ENCODE data around the gene RASSF4. TPM values are rescaled to one million over a fixed set of nuclear protein-coding genes. Genes with fewer than 3 reads are reported as not detected.
A peak's percentile ranks its signal among the peaks of the same experiment; 100 is the strongest.

RASSF4 gene
- polyA plus RNA-seq, 3 donors from 2014 or later = 36.7 to 45.6 (median 38.0) TPM

DNA sequence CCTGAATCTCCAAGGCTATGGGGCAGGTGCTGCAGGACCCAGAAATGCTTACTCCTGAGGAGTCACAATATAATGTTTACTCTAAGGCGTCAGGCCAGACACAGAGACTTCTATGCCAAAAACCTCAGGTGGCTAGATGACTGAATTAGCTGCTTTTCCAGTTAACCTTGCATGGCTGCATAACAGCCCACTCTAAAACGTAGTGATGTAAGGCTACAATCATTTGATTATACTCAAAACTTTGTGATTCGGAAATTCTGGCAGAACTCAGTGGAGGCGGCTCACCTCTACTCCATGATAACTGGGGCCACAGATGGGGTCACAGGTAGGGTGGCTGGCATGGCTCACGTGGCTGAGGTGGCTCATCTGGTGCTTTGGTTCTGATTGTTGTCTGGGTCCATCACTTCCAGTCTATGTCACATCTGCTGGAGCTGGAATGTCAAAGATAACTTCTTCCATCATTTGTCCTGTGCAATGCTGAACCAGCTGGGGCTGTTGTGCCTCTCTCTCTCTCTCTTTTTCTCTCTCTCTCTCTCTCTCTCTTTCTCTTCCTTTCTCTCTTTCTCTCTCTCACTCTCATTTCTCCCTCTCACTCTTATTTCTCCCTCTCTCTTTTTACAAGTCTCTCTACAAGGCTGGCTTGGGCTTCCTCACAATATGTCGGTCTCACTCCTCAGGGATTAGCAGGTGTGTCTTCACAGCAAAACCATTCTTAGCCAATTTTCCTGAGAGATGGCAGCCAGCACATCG is 36.6 kb upstream of the RASSF4 start:
- Mint-ChIP-seq H3K4me3 (no peak overlapping the region), H3K36me3 (no peaks in the 10 kb centered on the region), H3K27ac (no peak overlapping the region), H3K27me3 (ENCODE audit: low read depth in 3 of 3) (peaks cover 0 to 2% (median under 1%) of the 10 kb centered on the region in 3 donors), H3K4me1 (no peaks in the 10 kb centered on the region), H3K9me3 (no peaks in the 10 kb centered on the region)
- no peak for DNase-seq

DNA sequence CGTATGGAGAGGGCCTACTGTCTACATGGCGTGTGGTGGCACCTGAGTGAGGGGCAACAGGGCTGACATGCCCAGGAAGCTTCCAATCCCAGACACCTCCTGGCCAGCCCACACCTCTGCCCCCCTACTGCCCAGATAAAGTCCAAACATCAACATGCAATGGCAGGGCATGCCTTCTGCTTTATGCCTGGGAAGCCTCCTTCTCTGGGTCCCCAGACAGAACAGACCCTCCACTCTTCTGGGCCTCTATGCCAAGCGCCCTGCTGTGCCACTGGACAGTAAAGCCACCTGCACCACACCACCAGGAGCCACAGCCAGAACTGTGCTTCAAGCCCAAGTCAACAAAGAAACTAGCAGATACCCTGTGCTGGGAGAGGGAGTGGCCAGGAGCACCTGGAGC is 36.0 kb upstream of the RASSF4 start:
- H3K27ac Mint-ChIP-seq = no peak overlapping the region
- peaks cover 0 to 2% (median 0%) of the 10 kb centered on the region in 3 donors for H3K27me3 Mint-ChIP-seq (ENCODE audit: low read depth in 3 of 3)

DNA sequence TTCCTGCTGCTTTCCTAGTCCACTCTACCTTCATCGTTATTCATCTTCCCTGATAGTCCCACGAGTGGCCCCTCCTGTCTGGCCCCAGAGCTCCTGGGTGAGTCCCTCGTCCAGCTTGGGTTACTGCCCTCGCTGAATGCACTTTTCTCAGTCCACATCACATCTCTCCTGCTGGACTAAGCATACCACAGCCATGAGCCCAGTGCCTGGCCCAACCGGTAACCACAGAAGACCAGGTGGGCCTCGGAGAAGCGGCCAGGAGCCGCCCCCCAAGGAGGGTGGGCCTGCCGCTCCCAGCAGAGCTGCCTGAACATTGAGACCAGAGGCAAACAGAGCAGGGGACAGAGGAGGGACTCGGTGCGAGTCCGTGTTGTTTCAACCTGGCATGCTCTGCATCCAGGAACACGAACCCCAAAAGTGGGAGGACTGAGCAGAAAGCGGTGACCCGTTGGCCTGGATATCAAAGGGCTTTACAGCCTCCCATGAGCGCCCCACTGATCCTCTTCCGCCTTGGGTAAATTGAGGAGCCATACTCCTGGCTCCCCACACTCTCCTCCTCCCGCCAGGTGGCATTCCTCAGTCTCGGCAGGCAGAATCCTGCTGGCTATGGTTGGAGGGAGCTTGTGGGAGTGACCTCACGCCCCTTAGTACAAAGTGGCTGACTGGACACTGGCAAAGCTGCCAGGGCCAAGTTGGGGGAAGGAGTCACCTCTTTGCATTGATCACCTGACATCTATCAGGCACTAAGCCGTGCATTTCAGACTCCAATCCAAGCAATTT is 35.2 kb upstream of the RASSF4 start:
- Mint-ChIP-seq H3K4me1 (no peaks in the 10 kb centered on the region), H3K4me3 (no peak overlapping the region), H3K36me3 (no peaks in the 10 kb centered on the region), H3K9me3 (no peaks in the 10 kb centered on the region), H3K27ac (no peak overlapping the region), H3K27me3 (ENCODE audit: low read depth in 3 of 3) (peaks cover 0 to 2% (median 0%) of the 10 kb centered on the region in 3 donors)
- DNase-seq = no peak

More for the DNA sequence above, 36.0 kb upstream of the RASSF4 start:
- Mint-ChIP-seq H3K4me1 (no peaks in the 10 kb centered on the region), H3K9me3 (no peaks in the 10 kb centered on the region), H3K36me3 (no peaks in the 10 kb centered on the region), H3K4me3 (no peak overlapping the region)
- no peak for DNase-seq

DNA sequence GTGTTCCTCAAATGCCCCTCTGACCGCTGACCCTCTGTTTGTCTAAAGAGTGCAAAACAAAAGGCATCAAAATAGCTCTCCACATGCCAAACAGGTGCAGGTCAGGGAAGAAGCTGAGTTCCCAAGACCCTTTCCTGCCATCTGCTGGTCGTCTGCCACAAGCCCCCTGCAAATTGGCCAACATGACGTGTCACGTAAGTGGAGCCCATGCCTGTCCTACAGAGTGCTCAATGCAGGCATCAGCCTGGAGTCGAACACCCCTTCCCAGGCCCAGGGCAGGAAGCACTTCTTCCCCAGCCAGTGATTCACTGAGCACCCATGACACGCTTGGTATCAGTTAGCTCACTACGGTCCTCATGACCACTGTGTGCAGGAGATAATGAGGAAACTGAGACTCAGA is 34.4 kb upstream of the RASSF4 start:
- Mint-ChIP-seq H3K4me3 (no peak overlapping the region), H3K9me3 (no peaks in the 10 kb centered on the region), H3K27me3 (ENCODE audit: low read depth in 3 of 3) (peaks cover 0 to 4% (median 2%) of the 10 kb centered on the region in 3 donors), H3K4me1 (no peaks in the 10 kb centered on the region), H3K27ac (no peak overlapping the region), H3K36me3 (no peaks in the 10 kb centered on the region)
- no peak for DNase-seq

DNA sequence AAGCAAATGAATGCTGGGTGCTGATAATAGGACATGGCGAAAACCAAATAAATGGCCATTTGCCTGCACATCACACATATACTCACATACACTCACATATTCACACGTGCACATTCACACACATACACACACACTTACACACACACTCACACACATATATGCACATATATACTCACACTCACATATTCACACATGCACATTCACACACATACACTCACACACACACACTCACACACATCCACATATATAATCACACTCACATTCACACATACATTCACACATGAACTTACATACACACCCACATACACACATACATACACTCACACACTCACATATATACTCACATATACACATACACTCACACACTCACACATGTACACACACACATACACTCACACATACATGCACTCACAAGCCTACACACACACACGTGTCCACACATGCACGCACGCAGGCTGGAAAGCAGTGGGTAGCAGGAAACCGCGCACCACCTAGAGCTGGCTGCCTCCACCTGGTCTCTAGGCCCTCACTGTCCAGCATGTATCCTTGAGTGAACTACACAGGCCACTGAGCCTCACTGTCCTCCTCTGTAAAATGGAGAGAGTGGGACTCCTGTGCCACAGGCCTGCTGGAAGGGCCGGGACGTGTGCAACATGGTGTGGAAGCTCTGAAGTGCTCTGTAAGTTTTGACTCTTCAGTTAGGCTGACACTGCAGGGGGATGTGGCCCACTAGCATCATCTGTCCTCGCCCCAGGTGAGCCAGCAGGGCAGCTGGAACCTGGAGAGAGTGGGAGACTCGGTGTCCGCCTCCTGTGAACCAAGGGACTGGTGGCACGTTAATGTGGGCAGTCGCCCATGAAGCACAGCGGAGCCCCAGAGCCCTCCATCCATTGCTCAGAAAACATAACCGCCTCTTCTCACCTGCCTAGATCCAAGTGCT is 33.5 kb upstream of the RASSF4 start:
- Mint-ChIP-seq H3K4me1 (peaks cover 0 to 3% of the 10 kb centered on the region in 2 donors), H3K27me3 (ENCODE audit: low read depth in 3 of 3) (peaks cover 0 to 4% (median 2%) of the 10 kb centered on the region in 3 donors), H3K36me3 (no peaks in the 10 kb centered on the region), H3K9me3 (no peaks in the 10 kb centered on the region), H3K4me3 (no peak overlapping the region), H3K27ac (no peak overlapping the region)
- DNase-seq = no peak

DNA sequence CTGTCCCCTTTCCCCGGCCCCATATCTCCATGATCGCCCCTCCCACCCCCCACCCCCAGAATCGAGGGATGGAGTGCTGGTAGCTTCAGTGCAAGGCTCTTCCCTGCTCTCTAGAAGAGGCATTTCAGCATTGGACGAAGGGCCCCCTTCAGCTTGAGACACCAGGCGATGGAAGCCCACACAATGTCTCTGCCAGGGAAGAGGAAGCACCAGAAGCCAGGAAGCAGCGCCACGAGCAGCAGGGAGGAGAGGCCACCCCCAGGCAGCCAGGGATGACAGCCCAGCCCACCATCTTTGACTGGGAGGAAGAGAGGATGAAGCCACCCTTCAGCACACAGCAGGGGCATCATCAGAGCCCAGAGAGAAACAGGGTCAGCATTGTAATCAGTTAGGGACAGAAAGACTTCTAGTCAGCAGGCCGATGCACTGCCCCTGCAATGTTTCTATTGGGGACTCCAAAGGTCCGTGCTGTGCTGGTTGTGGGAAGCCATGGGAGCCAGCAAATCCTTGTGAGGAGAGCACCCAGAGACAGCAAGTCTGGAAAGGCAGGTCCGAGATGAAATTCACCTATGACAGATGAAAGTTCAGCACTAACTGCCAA is 32.8 kb upstream of the RASSF4 start:
- Mint-ChIP-seq H3K9me3 (no peaks in the 10 kb centered on the region), H3K36me3 (no peaks in the 10 kb centered on the region), H3K4me1 (peaks cover 0 to 3% of the 10 kb centered on the region in 2 donors), H3K4me3 (no peak overlapping the region), H3K27ac (no peak overlapping the region), H3K27me3 (ENCODE audit: low read depth in 3 of 3) (peaks cover 0 to 4% (median 2%) of the 10 kb centered on the region in 3 donors)
- DNase-seq = no peak

DNA sequence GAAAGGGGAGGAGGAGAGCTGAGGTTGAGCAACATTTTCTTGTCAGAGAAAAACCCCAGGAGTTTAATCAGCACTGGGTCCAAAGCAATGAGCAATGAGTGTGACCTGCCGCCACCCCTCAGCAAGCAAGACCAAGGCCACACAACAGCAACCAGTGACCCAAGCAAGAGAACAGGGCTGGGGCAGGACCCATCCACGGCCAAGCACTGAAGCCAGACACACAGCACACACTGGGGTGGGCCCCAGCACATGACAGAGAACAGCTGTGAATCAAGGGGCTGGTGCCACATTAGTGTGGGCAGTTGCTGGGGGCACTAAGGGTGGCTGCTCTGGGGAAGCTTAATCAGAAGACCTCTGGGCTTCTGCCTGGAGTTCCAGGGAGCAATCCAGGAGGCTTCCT is 32.2 kb upstream of the RASSF4 start:
- Mint-ChIP-seq H3K4me1 (peaks cover 0 to 3% of the 10 kb centered on the region in 2 donors), H3K36me3 (no peaks in the 10 kb centered on the region), H3K4me3 (no peak overlapping the region), H3K27me3 (ENCODE audit: low read depth in 3 of 3) (peaks cover 0 to 4% (median 2%) of the 10 kb centered on the region in 3 donors), H3K27ac (no peak overlapping the region), H3K9me3 (no peaks in the 10 kb centered on the region)
- no peak for DNase-seq

DNA sequence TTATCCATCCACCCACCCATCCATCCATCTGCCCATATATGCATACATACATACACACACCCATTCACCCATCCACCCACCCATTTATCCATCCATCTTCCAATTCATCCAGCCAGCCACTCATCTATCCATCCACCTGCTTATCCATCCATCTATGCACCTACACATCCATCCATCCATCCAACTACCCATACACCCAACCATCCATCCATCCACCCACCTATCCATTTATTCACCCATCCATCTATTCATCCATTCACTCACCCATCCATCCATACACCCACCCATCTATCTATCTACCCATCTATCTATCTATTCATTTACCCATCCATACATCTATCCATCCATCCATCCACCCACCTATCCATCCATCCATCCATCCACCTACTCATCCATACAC is 31.1 kb upstream of the RASSF4 start:
- Mint-ChIP-seq H3K27me3 (ENCODE audit: low read depth in 3 of 3) (peaks cover 0 to 4% (median 0%) of the 10 kb centered on the region in 3 donors), H3K9me3 (no peaks in the 10 kb centered on the region), H3K27ac (no peak overlapping the region), H3K36me3 (no peaks in the 10 kb centered on the region), H3K4me1 (peaks cover 9 to 11% of the 10 kb centered on the region in 2 donors), H3K4me3 (no peak overlapping the region)
- DNase-seq = no peak

DNA sequence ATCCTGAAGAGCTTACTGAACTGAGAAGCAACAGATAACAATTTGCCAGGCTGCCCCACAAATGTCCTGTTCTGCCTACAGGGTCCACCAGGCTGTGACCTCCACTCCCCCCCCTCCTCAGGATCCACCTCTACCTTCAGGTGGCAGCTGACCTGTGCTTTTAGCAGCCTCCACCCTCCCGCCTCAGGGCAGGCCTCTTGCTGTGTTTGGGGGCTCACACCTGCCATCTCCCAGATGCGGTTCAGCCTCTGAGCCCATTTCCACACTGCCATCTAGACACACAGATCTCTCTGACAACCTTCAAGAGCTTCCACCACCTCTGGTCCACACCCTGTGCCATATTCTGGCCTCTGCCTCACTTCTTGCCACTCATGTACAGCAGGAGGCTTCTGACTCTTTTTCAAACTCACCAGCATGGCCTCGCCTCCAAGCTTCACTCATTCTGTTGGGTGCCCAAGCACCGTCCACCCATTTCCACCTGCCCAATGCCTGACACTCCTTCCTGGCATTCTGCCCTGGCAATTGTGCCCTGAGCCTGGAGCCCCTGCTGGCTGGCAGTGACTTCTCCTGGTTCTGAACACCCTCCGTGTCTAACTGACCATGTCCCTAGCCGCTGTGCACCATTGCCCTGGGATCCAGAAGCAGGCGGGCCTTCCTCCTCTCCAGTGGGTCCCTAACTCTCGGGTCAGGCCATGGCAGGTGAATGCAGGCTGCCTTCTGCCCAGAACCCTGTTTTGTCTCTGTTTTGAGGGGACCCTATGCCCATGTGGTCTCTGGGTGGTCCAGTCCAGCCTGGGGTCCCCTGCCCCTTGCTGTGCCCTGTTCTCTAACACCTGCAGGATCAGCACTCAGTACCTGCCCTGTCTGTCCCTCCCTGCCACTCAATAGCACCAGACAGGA is 30.0 kb upstream of the RASSF4 start:
- peaks cover 0 to 4% (median 0%) of the 10 kb centered on the region in 3 donors for H3K27me3 Mint-ChIP-seq (ENCODE audit: low read depth in 3 of 3)
- H3K4me1 Mint-ChIP-seq = peaks cover 9 to 11% of the 10 kb centered on the region in 2 donors
- peak overlapping the region in 1 of 6 donors; percentile 5 for H3K27ac Mint-ChIP-seq
- H3K4me3 Mint-ChIP-seq = no peak overlapping the region
- no peaks in the 10 kb centered on the region for H3K9me3 Mint-ChIP-seq
- no peaks in the 10 kb centered on the region for H3K36me3 Mint-ChIP-seq
- DNase-seq = no peak

DNA sequence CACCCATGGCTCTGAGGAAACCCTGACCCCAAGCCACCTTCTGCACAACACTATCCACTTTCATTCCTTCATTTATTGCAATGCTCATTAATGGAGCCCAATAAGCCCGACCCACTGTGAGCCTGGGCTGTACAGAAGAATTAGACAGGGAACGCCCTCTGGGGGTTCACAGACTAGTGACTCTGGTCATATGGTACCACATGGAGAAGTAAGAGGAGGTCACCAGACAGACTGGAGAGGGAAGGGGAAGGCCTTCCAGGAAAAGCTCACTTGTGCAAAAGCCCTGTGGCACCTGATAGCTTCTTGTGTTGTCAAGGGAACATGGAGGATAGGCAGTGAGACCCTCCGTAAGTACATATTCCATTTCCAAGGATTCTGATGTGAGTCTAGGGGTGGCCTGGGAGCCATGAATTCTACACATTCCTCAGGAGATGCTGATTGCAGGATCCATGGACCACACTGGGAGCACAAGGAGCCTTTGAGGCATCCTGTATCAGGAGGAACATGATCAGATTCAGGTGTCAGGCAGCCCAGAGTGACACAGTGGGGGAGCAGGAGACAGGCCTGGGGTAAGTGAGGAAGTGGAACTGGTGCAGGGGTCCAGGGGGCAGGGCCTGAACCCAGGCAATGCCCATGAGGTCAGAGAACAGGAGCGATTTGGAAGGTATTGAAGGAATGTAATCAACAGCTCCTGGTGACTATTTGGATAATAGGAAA is 28.5 kb upstream of the RASSF4 start:
- H3K4me3 Mint-ChIP-seq = peak overlapping the region in 1 of 5 donors; percentile 4
- H3K27me3 Mint-ChIP-seq (ENCODE audit: low read depth in 3 of 3) = peaks cover 0 to 4% (median 0%) of the 10 kb centered on the region in 3 donors
- no peaks in the 10 kb centered on the region for H3K9me3 Mint-ChIP-seq
- no peak for DNase-seq
- no peaks in the 10 kb centered on the region for H3K36me3 Mint-ChIP-seq
- H3K4me1 Mint-ChIP-seq = peaks cover 16 to 18% of the 10 kb centered on the region in 2 donors
- H3K27ac Mint-ChIP-seq = no peak overlapping the region

DNA sequence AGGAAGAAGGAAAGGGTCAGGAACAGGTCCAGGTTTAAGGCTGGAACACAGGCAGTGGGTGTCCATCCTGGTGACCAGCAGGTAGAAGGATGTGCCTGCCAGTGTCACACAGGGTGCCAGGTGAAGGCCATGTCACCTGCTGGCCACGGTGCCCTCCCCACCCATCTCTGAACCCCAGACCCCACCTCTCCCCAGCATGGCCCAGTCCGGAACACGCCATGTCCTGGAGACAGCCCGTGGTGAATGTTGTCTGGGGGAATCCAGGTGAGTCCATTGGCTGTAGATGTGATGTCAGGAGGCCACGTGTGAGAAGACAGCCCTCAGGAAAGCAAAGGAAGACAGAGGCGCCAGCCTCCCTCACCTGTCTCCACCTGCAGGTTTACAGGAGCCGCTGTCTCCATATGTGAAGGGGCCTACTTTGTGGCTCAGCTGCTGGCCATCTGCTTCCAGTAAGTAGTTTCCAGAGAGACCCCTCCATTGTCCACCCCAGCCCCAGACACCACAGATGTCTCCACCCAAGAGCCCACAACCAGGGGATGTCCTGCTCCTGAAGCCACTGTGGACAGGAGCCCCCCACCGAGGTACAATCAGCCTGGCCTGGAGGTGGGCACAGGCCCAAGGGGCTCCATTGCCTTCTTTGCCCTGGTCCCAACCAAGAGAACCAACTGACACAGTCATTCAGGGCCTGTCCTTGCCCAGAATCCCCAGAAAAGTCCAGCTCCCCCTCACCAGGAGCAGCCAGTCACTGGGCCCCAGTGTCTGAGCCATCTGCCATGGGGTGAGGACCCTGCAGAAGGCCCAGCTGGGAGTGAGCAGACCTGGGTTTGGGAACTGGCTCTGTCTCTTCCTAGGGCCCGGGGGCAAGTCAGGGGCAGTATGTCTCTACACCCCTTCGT is 27.7 kb upstream of the RASSF4 start:
- Mint-ChIP-seq H3K27me3 (ENCODE audit: low read depth in 3 of 3) (peaks cover 0 to 4% (median 0%) of the 10 kb centered on the region in 3 donors), H3K36me3 (no peaks in the 10 kb centered on the region), H3K9me3 (no peaks in the 10 kb centered on the region), H3K27ac (no peak overlapping the region), H3K4me3 (no peak overlapping the region), H3K4me1 (peaks cover 17 to 24% of the 10 kb centered on the region in 2 donors)
- DNase-seq = no peak

All from immature natural killer cell (primary cell).